Astrocyte of the hippocampus (primary cell): ENCODE results near the gene MDH2.
A peak's percentile ranks its signal among the peaks of the same experiment; 100 is the strongest.
"Not testable (repeated sequence)": the region's sequence is repeated elsewhere in the genome, so short reads cannot be mapped to it uniquely, and the experiment has no call there.

Source experiments
- DNase-seq: peaks from one replicate; pipeline ENCODE4 v3.0.0; 2011; ENCODE audit warnings: low read depth, low spot score

MDH2 gene

DNA sequence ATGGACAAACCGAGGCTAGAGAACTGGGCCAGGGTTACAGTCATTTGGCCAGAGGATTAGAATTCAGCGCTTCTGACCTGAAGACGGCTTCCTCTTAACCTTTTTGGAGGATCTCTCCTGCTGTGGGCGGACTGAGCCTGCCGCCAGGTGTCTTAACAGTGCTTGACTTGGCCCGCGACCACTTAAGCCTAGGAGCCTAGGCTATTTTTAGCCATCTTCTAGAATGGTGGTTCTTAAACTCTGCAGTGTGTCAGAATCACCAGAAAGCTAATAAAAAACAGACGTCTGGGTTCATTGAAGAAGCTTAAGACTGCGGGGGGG is 722 bp downstream of the MDH2 start:
- no peak for DNase-seq

GRCh38 chr7:76049295-76049694 is 1.4 kb downstream of the MDH2 start:
- DNase-seq, result no peak

DNA sequence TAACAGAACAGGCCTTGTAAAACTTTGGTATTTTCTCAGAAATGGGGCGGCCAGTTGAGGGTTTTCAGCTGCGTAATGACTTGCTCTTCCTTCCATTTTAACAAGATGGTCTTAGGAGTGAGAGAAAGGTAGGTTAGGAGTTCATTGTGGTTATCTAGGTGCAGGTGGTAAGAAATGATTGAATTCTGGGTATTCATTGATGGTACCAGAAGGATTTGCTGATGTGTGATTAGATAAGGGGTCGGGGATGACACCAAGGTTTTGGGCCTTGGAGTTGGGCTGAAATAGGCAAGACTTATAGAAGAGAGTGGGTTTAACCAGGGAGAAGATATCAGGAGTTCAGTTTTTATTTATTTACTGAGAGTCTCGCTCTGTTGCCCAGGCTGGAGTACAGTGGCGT is 2.6 kb downstream of the MDH2 start:
- no peak for DNase-seq

DNA sequence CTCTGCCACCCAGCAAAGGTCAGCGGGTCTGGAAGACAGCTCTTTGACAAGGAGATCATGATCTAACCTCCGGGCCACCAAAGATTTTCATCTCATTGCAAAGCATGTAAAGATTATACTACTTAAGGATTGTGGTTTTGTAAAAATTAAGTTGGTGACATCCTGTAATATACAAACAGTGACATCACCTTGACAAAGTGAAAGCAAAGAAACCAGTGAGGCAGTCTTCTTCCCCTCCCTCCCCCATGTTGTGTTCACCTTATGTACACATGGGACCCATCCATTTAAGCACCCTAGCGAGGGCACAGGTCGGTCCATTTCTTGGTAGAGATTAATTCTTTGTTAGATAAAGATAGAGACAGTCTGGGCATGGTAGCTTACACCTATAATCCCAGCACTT is 3.9 kb downstream of the MDH2 start:
- no peak for DNase-seq

DNA sequence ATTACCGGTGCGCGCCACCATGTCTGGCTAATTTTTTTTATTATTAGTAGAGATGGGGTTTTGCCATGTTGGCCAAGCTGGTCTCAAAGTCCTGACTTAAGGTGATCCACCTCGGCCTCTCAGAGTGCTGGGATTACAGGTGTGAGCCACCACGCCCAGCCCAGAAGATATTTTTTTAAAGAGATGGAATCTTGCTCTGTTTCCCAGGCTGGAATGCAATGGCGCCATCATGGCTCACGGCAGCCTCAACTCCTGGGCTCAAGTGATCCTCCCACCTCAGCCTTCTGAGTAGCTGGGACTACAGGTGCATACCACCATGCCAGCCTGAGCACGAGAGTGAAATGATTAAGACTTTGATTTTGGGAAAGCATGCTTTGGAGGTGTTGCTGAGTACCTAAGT is 4.8 kb downstream of the MDH2 start:
- not testable (repeated sequence) for DNase-seq

DNA sequence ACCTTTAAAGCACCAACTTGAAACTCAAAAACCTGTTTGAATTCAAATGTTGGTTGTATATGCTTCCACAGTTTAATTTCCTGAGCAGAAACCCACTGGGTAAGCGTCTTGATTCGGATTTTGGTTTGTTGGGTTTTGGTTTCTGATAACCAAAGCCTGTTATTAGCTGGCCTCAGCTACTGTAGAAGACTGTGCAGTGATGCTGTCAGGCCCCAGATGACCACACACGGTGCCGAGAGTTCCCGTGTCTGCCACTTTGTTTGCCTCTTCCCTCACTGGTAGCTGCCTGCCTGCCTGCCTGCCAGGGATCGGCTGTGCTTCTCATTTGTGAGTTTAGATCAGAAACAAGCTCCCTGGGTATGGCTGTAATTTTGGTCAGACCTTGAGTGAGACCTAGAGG is 5.6 kb downstream of the MDH2 start:
- DNase-seq, result no peak

GRCh38 chr7:76054123-76055120 is 6.5 kb downstream of the MDH2 start:
- peak; percentile 11 for DNase-seq

DNA sequence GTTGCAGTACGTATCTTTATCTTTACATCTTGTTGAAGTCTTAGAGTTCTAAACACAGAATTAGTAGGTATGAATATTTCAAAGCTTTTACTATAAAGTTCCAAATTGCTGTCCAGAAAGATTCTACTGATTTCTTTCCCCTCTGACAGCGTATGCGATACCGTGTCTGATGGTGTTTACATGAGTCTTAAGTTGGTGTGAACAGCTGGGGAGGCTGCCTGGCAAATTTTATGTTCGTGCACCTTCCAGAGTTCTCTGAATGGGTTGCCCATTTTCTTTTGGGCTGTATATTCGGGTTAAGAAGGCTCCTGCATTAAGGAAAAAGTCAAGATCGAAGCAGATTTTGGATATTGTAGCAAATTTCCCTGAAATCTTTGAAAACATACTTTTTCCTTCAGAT is 8.3 kb downstream of the MDH2 start:
- no peak for DNase-seq

GRCh38 chr7:76057103-76057812 is 9.4 kb downstream of the MDH2 start:
- DNase-seq, result no peak

- DNase-seq, result no peak
These were observed 9.9 kb downstream of the MDH2 start for GRCh38 chr7:76057813-76058145.

GRCh38 chr7:76058745-76059144 is 10.8 kb downstream of the MDH2 start:
- not testable (repeated sequence) for DNase-seq

DNA sequence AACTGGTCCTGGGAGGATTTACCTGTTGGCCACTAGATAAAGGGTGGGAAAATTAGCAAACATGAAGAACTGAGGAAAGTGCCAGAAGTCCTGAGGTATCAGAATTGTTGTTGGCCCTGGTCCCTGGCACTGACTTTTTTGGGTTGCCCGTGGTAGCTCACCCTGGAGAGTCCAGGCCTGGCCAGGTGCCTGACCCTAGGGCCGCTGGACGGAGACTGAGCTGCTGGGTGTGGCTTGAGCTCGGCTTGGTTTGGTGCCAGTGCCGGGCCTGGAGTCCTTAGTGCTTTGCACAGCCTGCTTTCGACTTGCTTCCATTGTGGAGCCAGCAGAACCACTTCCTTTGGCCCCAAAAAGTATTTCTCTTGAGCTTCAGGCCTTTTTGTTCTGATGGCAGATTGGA is 12.9 kb downstream of the MDH2 start:
- no peak for DNase-seq

DNA sequence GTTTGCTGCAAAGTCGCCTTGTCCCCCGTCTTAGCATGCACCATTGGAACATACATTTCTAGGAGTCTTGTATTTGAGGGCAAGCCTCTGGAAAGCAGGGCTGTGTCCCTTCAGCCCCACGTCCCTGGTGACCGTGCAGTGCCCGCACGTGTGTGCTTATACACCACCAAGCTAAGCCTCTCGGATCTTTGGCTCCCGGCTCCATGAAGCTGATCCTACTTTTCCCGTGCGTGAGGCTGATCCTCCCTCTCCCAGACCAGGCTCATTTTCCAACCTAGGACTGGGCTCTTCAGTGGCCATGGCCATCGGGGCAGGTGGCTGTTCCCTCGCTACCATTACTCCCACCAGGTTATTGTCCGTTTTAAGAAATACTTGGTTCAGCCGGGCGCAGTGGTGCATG is 14.3 kb downstream of the MDH2 start:
- DNase-seq, result no peak

- DNase-seq, result no peak
These were observed 15.2 kb downstream of the MDH2 start for GRCh38 chr7:76063114-76063513.

- DNase-seq, result no peak
These were observed 15.6 kb downstream of the MDH2 start for GRCh38 chr7:76063525-76063924.

- no peak for DNase-seq
These were observed 16.5 kb downstream of the MDH2 start for GRCh38 chr7:76064208-76064970.

- no peak for DNase-seq
These were observed 17.2 kb downstream of the MDH2 start for GRCh38 chr7:76065016-76065612.

GRCh38 chr7:76066716-76067503 is 19.0 kb downstream of the MDH2 start:
- DNase-seq, result no peak

DNA sequence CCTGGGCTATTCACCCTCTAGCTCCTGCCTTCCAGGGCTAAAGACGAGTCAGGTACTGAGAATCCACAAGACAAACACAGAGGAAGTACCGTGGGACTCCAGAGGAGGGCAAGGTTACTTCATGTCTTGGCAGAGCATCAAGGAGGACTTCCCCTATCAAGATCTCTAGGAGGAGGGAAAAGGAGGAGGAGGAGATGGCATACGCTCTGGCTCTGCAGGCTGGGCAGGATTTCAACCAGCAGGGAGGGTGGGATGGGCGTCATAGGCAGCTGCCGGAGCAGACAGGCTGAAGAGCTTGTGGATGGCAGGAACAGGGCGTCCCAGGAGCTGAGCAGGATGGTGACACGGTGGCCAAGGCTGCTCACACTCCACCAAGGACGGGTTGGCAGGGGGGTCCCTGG is 21.3 kb downstream of the MDH2 start:
- DNase-seq, result peak; percentile 89

DNA sequence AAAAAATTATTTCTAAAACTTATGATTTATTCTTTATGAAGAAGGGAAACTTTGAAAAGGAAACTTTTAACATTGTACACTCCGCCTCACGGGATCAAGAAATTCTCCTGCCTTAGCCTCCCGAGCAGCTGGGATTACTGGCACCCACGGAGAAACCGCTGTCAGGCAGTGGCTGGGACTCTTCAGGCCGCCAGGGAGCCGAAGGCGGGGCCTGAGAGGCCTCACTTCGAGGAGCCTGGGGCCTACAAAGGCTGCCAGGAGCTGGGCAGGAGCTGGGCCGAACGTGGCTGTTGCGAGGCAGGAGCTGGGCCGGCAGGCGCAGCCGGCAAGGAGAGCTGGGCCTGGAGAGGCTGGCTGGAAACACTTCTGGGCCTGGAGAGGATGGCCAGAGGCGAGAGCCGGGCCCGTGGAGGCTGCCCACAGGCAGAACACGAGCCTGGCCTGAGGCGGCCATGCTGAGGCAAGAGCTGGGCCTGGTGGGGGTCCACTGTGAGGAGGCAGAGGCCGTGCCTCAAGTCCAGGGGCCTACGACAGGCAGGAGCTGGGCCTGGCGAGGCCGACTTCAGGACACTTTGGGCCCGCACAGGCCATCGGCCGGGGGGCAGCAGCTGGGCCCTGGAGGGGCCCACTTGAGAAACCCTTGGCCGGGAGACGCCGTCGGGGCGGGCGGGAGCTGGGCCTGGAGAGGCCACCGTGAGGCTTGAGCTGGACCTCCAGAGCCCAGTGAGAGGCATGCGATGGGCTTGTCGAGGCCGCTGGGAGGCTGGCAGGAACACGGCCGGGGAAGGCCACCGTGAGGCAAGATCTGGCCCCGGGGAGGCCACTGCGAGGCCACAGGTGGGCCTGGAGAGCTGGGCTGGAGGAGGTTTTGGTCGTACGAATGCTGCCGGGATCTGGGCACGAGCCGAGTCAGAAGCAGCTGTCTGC is 23.7 kb downstream of the MDH2 start:
- DNase-seq, result peak; percentile 14
